Testis (tissue), 3 donors: Measurements from ENCODE around the gene GPR180. TPM values are rescaled to one million over a fixed set of nuclear protein-coding genes. Genes with fewer than 3 reads are reported as not detected.

ENCODE experiments used
- DNase-seq: peaks from one replicate; pipeline ENCODE4 v3.0.0-alpha.2; 2019
- H3K27ac ChIP-seq, 2 donors: fragments of 200-600 bp; sonication (generic); one replicate each; pipeline ENCODE4 v1.5.1; 2019
- H3K27me3 ChIP-seq: fragments of 200-600 bp; sonication (generic); one replicate; pipeline ENCODE4 v1.5.1; 2019
- H3K36me3 ChIP-seq: fragments of 200-600 bp; sonication (generic); one replicate; pipeline ENCODE4 v1.5.1; 2017; ENCODE audit warnings: low read depth; ENCODE audit errors: missing control alignments
- H3K4me1 ChIP-seq: fragments of 200-600 bp; sonication (generic); one replicate; pipeline ENCODE4 v1.5.1; 2019
- H3K4me3 ChIP-seq, 2 donors: fragments of 200-600 bp; sonication (generic); one replicate each; pipeline ENCODE4 v1.5.1; 2017 to 2019
- H3K9me3 ChIP-seq: fragments of 200-600 bp; sonication (generic); one replicate; pipeline ENCODE4 v1.5.1; 2017
- CTCF ChIP-seq, 3 experiments: fragments of 450-650 bp in 2 of 3; fragments of 200-600 bp in 1 of 3; sonication (generic) in 1 of 3; IDR thresholded peaks; one replicate each; pipeline ENCODE4 v1.5.1; 2016 to 2019; ENCODE audit warnings: antibody characterized with exemption in 3 of 3, mild to moderate bottlenecking in 2 of 3, moderate library complexity in 1 of 3
- POLR2A ChIP-seq: fragments of 450-650 bp; IDR thresholded peaks from one replicate; pipeline ENCODE4 v1.6.1; 2017; ENCODE audit warnings: antibody characterized with exemption, mild to moderate bottlenecking, moderate library complexity
- WGBS, 2 donors: methylation state at CpG; one replicate each; pipeline ENCODE4 v1.1.5; 2018; 5-methylcytosine and 5-hydroxymethylcytosine counted together
- intact Hi-C: fragments of 100-400 bp; cut with DNase I; formaldehyde crosslinking; loops from one replicate; pipeline ENCODE4 v1.15.1; 2023; ENCODE audit warnings: low total_unique reads
- polyA plus RNA-seq: library from polyadenylated mRNA; stranded (reverse); fragments of 350-450 nt; fragmentation: Illumina TruSeq; extraction: RNeasy Lipid Tissue Mini Kit (QIAGEN cat#74804); gene quantifications from one replicate; pipeline ENCODE4 v1.2.3, GENCODE V29; 2014; ENCODE audit warnings: low read depth, low replicate concordance; ENCODE audit not compliant: insufficient read depth
- total RNA-seq, 2 donors: library from RNA; depleted of rRNA; stranded (reverse); fragments of >200 nt; gene quantifications; one replicate each; pipeline ENCODE4 v1.2.3, GENCODE V29; 2016

The GPR180 gene
- total and polyA plus RNA-seq, 3 donors from 2014 or later, result 2.0 to 3.3 (median 2.7) TPM

- H3K4me1 ChIP-seq, result no peaks in the 10 kb centered on the region
- H3K4me3 ChIP-seq, result no peak overlapping the region
- no peaks in the 10 kb centered on the region for H3K27me3 ChIP-seq
- no peaks in the 10 kb centered on the region for H3K36me3 ChIP-seq
- no peak overlapping the region for H3K27ac ChIP-seq
- intact Hi-C loops, result no loop called here
- H3K9me3 ChIP-seq, result no peaks in the 10 kb centered on the region
- DNase-seq, result no peak
- WGBS, 2 donors, result 85% methylated on average over 3 of the region's 3 CpGs
- no peak for TF ChIP-seq CTCF (IDR thresholded peaks at IDR 0.05)
- no peak for TF ChIP-seq POLR2A
Observed at GRCh38 chr13:94567581-94567980, 34.1 kb upstream of the GPR180 start.

GRCh38 chr13:94568443-94568842 lies 33.2 kb upstream of the GPR180 start:
- DNase-seq, result no peak
- Histone ChIP-seq H3K27ac (no peak overlapping the region), H3K4me3 (no peak overlapping the region), H3K4me1 (no peaks in the 10 kb centered on the region), H3K27me3 (no peaks in the 10 kb centered on the region), H3K9me3 (no peaks in the 10 kb centered on the region), H3K36me3 (no peaks in the 10 kb centered on the region)
- intact Hi-C loops, result no loop called here
- 89 to 94% methylated on average over 1 of the region's 1 CpG for WGBS, 2 donors
- no peak for TF ChIP-seq POLR2A
- no peak for TF ChIP-seq CTCF (IDR thresholded peaks at IDR 0.05)

GRCh38 chr13:94569615-94570014 lies 32.0 kb upstream of the GPR180 start:
- H3K27ac ChIP-seq, result no peak overlapping the region
- WGBS, 2 donors, result 85 to 89% methylated on average over 3 of the region's 3 CpGs
- no peaks in the 10 kb centered on the region for H3K4me1 ChIP-seq
- no peaks in the 10 kb centered on the region for H3K27me3 ChIP-seq
- H3K36me3 ChIP-seq, result no peaks in the 10 kb centered on the region
- TF ChIP-seq POLR2A (no peak), CTCF (IDR thresholded peaks at IDR 0.05) (no peak)
- H3K4me3 ChIP-seq, result no peak overlapping the region
- DNase-seq, result no peak
- intact Hi-C loops, result no loop called here
- H3K9me3 ChIP-seq, result no peaks in the 10 kb centered on the region

GRCh38 chr13:94579063-94579462 lies 22.6 kb upstream of the GPR180 start:
- TF ChIP-seq POLR2A, result no peak
- TF ChIP-seq CTCF (IDR thresholded peaks at IDR 0.05), result no peak
- Histone ChIP-seq H3K4me1 (no peaks in the 10 kb centered on the region), H3K27ac (no peak overlapping the region), H3K27me3 (no peaks in the 10 kb centered on the region), H3K36me3 (no peaks in the 10 kb centered on the region), H3K9me3 (no peaks in the 10 kb centered on the region), H3K4me3 (no peak overlapping the region)
- DNase-seq, result no peak
- 88 to 96% methylated on average over 1 of the region's 1 CpG for WGBS, 2 donors
- intact Hi-C loops, result no loop called here

GRCh38 chr13:94583926-94584325 lies 17.7 kb upstream of the GPR180 start:
- TF ChIP-seq CTCF (IDR thresholded peaks at IDR 0.05) (no peak), POLR2A (no peak)
- Histone ChIP-seq H3K27me3 (no peaks in the 10 kb centered on the region), H3K4me1 (no peaks in the 10 kb centered on the region), H3K4me3 (no peak overlapping the region), H3K9me3 (no peaks in the 10 kb centered on the region), H3K27ac (no peak overlapping the region), H3K36me3 (no peaks in the 10 kb centered on the region)
- no peak for DNase-seq
- intact Hi-C loops, result no loop called here
- 88 to 100% methylated on average over 1 of the region's 1 CpG for WGBS, 2 donors
